CD4-positive, alpha-beta T cell treated with Interleukin-17A for 4 hours (primary cell): Measurements from ENCODE around the gene CST3.
"Not testable (repeated sequence)": the region's sequence is repeated elsewhere in the genome, so short reads cannot be mapped to it uniquely, and the experiment has no call there.

Experiments used
- DNase-seq: peaks from one replicate; pipeline ENCODE4 v3.0.0-alpha.2; 2020; ENCODE audit warnings: mixed read lengths

Gene CST3

GRCh38 chr20:23637282-23638221 is at the start of gene CST3:
Gene CST3, minus strand, starts transcription at chr20:23637955. Its CDS starts 93 bp downstream, at chr20:23637862.
- peak; percentile 13 for DNase-seq

- no peak for DNase-seq
These were observed 48.4 kb upstream of the CST3 start for GRCh38 chr20:23686046-23686750.

DNA sequence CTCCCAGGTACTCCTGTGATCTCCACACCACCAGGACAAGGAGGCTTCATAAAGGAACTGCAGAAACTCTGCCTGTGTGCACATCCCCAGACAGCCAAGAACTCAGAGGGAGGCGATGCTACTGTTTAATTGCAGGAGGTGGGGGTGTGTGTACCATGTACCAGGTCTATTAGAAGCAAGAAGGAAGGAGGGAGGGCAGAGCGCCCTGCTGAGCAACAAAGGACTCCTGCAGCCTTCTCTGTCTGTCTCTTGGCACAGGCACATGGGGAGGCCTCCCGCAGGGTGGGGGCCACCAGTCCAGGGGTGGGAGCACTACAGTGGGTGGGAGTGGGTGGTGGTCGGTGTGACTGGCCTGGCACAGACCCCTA is 47.8 kb upstream of the CST3 start:
- not testable (repeated sequence) for DNase-seq

DNA sequence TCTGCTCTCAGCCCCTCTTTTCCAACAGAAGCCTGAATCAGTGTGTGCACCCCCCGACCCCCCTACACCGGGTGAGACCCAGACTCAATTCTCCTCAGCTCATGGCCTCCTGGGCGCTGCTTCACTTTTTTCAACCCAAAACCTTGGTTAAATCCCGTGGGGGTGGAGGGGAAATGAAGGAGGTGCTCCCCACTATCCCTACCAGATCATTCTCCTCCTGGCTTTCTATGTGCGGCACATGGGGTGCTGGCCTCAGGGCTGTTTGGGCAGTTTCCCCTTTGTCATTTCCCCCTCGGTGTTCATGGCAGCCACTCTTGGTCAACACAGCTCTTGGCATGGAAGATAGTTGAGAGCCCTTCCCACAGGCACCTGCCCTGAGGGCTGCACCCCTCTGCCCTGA is 46.5 kb upstream of the CST3 start:
- no peak for DNase-seq

DNA sequence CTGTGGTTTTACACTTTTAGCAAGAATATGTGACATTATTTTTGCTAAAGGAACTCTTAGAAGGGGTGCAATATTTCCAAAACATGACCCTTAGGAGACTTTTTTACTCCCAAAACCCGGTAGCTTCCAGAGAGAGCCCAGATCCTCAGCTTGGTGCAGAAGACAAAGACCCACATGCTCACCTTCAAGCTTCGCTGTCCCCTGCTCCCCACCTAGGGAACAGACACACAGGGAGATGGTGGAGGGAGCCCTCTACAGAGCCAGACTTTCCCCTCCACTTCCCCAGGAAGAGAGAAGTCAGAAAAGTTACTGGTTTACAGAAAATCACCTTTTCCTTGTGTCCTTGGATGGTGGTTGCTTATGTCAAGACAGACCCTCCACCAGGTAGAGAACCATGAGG is 46.1 kb upstream of the CST3 start:
- DNase-seq, result no peak

DNA sequence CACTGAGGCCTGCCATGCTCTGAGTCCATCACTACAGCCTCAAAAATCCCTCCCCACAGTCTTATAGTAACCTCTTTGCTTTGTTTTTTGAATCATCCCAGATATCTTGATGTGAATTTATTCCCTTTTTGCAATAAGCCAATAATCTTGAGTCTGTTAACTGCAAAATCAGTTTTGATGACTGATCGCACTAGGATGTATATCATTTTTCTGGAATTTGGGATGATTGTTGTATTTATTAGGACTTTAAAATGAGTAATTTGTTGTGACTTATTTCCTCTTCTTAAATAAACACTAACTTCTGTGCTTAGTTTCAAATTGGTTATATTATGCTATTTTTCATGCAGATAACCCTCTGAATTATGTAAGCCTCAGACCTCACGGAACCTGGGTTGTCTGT is 45.5 kb upstream of the CST3 start:
- DNase-seq, result no peak

GRCh38 chr20:23680146-23680545 is 42.4 kb upstream of the CST3 start:
- DNase-seq, result no peak

- no peak for DNase-seq
These were observed 41.7 kb upstream of the CST3 start for GRCh38 chr20:23679133-23680092.

DNA sequence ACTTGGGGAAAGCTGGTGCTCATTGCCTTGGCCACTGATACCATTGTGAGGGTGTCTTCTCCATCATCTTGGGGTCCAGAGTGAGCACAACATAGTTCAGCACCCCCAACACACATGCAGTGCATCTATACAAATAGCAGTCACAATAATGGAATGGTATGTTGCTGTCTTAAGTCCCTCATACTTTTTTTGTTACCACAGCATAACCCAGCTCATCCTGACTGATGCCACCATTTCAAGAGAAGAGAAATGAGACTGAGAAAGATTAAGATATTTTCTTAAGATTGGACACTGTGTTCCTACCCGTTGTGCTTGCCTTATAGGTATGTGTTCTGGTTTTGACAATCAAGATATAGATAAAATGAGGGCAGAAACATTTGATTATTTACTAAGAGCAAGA is 35.5 kb upstream of the CST3 start:
- no peak for DNase-seq

GRCh38 chr20:23672158-23672557 is 34.4 kb upstream of the CST3 start:
- no peak for DNase-seq

DNA sequence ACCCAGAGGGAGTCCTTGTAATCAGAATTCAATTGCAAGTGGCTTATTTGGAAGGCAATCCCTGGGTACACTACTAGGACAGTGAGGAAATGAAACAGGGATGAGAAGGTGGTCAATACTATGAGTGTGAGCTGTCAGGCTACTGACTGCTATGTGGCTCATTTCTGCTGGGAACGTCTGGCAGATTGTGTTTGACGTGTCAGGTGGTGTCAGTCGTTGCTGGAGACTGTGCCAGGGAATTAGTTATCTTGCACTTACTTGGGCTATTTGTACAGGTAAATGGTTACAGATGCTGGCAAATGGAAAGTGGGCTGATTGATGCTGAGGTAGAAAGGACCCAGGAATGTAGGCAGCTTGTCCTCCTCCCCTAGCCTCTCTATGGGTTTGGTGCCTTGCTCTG is 33.7 kb upstream of the CST3 start:
- no peak for DNase-seq

DNA sequence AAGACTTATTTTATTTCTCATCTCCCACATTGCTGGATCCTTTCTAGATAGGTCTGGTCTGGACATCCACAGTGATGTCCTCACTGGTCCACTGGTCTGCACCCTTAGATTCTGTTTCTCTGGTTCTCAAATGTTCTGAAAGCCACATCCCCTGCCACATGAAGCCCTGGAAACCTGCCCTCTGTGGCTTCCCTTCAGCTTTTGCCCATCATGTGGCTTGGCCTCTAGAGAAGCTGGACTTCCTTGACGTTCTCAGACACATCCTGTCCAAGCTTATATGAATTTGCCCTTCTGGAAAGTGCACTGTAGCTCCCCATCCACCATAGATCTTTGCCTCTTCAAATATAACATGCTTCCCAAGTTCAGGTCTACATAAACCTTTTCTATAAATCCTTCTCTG is 32.6 kb upstream of the CST3 start:
- DNase-seq, result no peak

- no peak for DNase-seq
These were observed 32.1 kb upstream of the CST3 start for GRCh38 chr20:23669866-23670265.

DNA sequence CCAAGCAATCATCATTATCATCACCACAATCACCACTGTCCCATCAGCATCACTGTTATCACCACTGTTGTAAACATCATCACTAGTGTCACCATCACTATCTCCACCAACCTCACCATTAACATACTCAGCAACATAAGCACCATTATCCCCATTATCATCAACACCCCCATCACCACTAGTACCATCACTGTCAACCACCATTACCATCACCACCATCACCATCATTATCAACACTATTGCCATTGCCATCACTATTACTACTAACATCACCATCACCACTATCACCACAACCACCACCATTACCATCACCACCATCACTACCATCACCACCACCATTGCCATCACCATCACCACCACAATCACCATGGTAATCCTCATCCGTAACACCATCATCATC is 31.6 kb upstream of the CST3 start:
- DNase-seq, result no peak

GRCh38 chr20:23668477-23668951 is 30.8 kb upstream of the CST3 start:
- peak; percentile 26 for DNase-seq

- DNase-seq, result no peak
These were observed 29.9 kb upstream of the CST3 start for GRCh38 chr20:23667666-23668065.

- DNase-seq, result no peak
These were observed 28.9 kb upstream of the CST3 start for GRCh38 chr20:23666698-23667097.

- DNase-seq, result no peak
These were observed 28.4 kb upstream of the CST3 start for GRCh38 chr20:23666189-23666588.

DNA sequence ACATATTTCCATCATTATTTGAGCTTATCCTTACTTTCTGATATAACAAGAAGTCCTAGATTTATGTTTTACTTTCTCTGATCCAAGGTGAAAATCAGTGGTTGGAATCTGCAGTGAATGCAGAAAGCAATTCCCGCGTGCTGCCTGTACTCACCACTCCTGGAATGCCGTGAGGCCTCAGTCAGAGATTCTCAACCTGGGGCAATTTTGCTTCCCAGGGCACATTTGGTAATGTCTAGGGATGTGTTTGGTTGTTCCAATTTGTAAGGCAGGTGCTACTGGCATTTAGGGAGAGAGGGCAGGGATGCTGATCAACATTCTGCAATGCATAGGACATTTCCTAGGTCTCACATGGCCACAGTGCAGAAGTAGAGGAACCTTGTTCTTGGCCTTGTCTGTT is 27.2 kb upstream of the CST3 start:
- no peak for DNase-seq

- not testable (repeated sequence) for DNase-seq
These were observed 26.3 kb upstream of the CST3 start for GRCh38 chr20:23664046-23664445.

- no peak for DNase-seq
These were observed 25.4 kb upstream of the CST3 start for GRCh38 chr20:23663180-23663579.

DNA sequence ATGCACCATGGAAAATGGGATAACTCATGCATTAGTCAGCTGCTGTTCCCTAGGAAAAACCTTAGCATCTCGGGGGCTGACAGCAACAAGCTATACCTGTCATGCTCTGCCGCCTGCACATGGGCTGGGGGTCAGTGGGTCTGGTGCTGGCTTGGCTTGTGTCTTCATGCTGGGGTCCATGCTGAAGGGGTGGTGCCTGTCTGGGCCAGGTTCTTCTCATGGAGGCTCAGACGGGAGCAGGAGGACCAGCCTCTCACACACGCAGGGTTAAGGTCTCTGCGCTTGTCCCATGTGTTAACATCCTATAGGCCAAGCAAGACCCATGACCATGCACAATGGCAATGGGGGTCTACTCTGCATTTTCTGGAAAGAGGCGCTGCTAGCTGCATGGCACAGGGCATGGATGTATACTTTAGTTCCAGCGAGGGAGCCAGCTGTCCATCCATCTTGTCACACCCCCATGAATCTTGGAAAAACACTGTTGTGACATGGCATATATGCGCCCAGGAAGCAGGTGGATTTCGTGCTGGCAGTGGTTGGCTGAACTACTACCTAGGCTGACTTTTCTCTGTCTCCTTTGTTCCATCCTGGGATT is 24.6 kb upstream of the CST3 start:
- no peak for DNase-seq
